ENCODE measurements around the gene PRDM11.
"Not testable (repeated sequence)": the region's sequence is repeated elsewhere in the genome, so short reads cannot be mapped to it uniquely, and the experiment has no call there.

PRDM11 gene

DNA sequence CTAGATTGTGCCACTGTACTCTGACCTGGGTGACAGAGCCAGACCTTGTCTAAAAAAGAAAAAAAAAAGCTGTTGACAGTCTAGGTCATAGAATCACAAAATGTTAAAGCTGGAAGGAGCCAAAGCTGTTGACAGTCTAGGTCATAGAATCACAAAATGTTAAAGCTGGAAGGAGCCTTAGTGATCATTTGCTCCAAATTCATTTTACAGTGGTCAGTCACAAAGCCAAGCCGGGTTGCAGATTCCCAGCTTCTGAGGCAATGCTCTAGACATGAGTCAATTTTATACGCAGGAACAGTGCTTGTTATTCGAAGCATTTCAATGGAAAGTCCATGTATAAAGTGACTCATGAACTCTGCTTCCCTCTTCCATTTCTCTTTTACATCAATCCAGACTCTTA is 92.3 kb downstream of the PRDM11 start:
- DNase-seq: no peak

DNA sequence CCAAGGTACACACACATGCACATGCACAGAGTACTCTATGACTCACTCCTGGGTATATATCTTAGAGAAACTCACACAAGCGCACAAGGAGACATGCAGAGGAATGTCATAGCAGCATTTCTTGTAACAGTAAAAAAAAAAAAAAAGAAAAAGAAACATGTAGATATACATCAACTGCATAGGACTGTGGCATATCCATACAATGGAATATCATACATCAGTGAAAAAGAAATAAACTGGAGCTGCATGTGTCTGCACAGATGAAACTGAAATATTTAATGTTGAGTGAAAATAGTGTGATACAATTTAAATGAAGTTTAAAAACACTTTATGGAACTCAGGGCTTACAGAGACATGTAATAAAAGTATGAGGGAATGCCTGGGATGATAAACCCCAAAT is 93.3 kb downstream of the PRDM11 start:
- DNase-seq: no peak

GRCh38 chr11:45243967-45244366 is 97.5 kb downstream of the PRDM11 start:
- DNase-seq: no peak

DNA sequence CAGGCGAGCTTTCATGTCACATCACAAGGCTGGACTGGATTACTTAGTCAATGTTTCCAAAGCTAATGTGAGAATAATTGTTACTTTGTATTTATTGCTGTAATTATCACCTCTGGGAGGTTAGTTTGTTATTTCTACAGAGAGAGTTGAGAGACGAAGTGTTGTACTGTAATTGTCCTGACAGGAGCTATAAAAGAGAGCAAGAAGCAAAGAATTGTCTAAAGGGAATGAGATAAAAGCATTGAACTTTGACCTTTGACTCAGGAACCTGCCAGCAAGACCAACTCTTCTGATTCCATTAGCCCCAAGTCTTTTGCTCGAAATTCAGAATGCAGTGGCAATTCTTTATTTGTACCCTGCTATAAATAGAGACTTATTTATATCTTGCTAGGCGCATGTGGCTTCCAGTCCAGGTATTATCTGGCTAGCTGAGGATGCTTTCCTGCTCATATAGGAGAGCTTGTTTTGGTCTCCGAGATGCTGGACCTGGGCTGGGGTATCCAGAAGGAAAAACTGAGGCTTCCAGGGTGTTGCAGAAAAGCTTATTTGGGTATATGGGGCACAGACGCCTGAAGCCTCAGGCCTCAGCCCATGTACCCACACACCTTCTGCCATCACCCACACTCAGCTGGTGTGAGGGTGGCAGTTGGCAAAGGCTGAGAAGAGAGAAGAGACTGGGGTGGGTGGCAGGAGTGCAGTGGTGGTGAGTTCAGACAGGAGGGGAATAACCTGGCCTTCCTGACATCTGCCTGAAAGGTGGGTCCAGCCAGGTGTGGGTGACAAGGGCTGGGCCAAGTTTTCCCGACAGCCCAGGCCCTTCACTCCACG is 99.0 kb downstream of the PRDM11 start:
- DNase-seq: no peak

DNA sequence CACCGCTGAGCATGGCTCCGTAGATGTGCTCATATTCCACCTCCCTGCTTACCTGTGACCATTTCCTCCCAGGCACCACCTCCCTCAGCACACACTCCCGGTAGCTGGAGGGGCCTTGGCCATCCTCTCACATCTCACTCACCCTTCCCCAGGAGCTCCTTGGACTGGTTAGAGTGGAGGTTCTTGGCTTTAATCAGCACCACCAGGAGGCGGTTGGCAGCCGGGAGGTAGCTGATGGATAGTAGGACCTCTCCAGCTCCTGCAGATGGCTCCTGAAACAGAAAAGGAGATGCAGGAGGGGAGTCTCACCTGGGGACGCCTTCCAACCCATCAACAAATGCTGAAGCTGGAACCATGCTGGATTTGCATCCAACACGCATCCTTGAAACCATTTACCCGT is 99.8 kb downstream of the PRDM11 start:
- no peak for DNase-seq

- DNase-seq: no peak
Observed at GRCh38 chr11:45247433-45247832, 101.0 kb downstream of the PRDM11 start.

GRCh38 chr11:45248501-45249011 is 102.1 kb downstream of the PRDM11 start:
- DNase-seq: no peak

- DNase-seq: not testable (repeated sequence)
Observed at GRCh38 chr11:45249372-45249771, 102.9 kb downstream of the PRDM11 start.

DNA sequence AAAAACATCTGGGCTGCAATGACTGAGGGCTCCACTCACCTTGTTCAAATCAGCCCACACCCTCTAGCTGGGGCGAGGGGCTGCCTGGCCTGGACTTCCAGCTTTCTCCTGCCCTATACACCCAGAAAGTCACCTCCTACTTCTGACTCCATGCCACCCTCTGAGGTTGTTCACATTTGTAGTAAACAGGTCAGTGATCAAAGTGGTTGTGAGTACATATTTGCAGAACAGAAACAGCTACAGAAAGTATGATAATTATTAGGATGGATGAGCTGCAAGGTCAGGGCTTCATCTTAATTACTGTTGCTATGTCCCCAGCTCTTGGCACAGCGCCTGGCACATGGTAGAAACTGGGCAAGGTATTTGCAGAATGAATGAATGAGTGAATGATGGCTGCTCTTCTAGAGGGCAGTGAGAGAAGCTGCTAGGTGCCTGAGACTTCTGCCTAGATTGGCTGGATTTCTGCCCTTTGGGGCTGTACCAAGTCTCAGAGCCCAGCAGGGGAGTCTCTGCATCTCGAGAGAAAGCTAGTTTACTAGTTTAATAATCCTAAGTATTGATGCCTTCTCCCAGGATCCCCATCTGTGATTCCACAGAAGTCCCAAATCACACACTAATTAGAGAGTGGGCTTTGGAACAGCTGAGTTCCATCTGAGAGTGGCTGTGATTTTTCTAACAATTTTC is 103.7 kb downstream of the PRDM11 start:
- DNase-seq: no peak

GRCh38 chr11:45252134-45252856 is 105.9 kb downstream of the PRDM11 start:
- no peak for DNase-seq

DNA sequence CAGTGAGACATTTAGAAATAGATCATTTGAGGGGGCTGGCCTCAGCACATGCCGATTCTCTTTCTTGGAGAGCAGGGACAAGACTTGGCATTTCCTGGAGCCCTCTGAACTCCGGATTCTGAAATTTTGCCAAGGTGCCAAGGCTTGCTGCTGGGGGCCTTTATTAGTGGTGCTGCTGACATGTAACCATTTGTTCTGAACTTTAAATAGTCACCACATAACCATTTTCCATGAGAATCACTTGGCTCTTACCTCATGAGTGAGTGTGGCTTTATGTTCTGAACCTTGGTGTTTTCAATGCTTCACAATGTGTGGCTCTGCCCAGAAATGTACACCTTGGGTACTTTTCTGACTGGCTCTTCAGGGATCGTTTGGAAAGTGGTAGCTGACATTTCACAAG is 106.4 kb downstream of the PRDM11 start:
- DNase-seq: no peak

- no peak for DNase-seq
Observed at GRCh38 chr11:45253640-45254039, 107.2 kb downstream of the PRDM11 start.

GRCh38 chr11:45254070-45254469 is 107.6 kb downstream of the PRDM11 start:
- DNase-seq: no peak

GRCh38 chr11:45258982-45259530 is 112.6 kb downstream of the PRDM11 start:
- DNase-seq: no peak

DNA sequence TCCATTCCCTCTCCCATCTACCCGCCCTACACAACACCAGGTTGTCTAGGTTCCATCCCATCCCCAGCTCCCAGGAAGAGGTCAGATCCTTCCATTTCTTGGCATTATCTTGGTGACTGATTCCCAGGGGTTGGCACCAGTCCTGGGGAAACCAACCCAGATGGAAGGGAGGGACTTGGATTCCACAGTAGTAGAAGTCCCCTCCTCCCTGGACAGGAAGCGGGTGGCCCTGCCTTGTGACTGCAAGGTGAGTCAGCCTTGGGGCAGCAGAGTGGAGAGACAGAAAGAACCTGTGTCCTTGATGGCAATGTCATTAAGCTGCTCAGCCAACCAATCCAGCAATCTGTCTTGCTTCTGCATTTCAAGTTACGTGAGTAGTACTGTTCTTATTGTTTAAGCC is 113.2 kb downstream of the PRDM11 start:
- no peak for DNase-seq

DNA sequence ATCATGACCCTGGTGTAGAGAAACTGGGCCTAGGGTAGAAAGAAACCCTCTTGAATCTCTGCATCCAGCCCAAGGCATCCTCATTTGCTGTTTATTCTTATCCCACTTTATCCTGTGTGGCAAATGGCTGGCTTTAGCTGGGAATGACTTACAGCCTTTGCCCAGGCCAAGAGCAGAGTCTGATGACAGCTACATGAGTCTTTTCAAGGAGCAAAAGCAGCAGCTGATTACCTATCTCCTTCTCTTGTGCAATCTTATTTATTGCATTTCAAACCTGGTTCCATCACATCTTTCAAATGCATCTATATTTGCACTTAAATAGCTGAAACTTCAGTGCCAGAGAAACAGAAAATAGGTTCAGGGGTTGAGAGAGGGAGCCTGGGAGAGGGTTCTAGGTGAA is 113.6 kb downstream of the PRDM11 start:
- no peak for DNase-seq

DNA sequence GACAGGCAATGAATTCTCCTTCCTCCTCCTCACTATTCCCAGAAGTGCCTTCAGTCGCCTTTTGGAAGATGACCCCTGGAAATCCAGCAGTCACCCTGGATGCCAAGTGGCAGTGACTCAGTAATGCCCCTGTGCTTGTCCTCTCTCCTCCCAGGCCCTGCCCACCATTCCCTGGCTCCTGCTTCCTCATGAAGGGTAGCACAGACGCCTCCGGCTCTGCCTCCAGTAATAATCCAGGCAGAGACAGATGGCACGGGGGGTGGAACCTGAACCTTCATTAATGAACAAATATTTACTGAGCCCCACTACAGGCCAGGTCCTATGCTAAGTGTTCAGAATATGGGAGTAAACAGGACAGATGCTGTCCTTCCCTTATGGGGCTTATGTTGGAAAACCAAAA is 116.5 kb downstream of the PRDM11 start:
- peak; percentile 86 for DNase-seq

- no peak for DNase-seq
Observed at GRCh38 chr11:45263773-45264172, 117.3 kb downstream of the PRDM11 start.

DNA sequence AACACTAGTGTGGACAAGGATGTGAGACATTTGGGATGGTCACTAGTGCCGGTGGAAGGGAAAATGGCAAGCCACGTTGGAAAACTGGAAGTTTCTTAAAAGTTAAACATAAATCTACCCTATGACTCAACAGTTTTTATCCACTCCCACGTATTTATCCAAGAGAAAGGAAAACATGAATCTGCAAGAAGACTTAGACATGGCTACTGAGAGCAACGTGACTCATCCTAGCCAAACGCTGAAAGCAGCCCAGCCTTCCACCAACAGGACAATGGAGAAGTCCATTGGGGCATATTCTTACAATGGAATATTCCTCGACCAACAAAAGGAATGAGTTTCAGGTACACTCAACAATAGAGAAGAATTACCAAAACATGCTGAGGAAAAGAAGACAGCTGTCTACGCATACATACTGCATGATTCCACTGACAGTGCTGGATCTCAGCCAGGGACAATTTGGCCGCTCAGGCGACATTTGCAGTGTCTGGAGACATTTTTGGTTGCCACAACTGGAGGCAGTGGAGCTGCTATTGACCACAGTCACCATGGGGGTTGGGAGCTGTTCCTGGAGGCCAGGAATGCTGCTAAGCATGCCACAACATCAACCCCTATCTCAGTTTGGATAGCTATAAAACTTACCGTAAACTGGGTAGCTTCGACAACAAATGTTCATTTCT is 118.5 kb downstream of the PRDM11 start:
- DNase-seq: no peak

DNA sequence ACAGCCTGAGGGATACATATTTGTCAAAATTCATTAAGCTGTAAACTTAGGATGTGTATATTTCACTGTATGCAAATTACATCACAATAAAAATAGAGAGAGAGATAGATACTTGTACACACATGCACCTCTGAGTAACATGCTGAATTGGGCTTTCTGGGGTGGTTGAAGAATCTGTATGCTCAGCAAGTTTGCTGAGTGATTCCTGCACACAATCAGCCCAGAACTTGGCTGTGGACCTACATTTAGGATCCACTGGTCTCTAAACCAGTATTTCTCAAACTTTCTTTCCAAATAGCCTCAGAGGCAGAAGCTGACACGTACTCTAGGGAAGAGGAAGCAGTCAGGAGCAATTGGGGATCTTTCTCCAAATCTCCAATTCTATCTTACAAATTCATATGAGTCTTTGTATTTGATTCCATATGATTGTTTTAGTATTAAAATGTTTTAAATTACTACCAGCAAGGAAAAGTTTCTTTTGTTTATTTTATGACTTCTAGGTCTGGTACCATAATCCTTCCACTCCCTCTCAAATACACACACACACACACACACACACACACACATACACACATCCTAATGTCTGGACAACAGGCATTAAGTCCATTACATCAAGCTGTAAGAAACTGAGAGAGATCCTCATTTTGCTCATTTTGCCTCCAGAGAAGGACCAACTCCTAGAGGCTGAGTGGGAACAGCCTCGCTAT is 119.7 kb downstream of the PRDM11 start:
- DNase-seq: no peak

DNA sequence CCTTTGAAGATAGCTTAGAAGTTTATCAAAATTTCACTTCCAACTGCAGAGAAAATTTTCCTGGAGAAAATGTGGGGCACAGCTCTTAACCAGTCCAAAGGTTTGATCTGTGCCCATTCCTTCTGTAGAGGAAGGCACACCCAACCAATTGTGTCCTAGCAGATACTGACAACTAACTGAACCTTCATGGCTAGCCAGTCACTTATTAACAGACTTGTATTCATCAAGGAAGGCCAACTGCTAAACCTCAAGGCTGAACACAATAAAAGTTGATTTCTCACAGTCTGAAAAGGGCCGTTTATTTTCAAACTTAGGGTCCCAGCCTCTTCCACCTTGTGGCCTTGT is 120.2 kb downstream of the PRDM11 start:
- DNase-seq: no peak

- no peak for DNase-seq
Observed at GRCh38 chr11:45267052-45267451, 120.6 kb downstream of the PRDM11 start.

All from NCI-H1417 treated with DMSO at 0.1 percent for 48 hours (cell line).